H1 (cell line): Measurements from ENCODE around the gene CEP70. TPM values are rescaled to one million over a fixed set of nuclear protein-coding genes. Genes with fewer than 3 reads are reported as not detected.

Experiments
- CTCF ChIA-PET: fragments of 300-600 bp; sonication (Branson Sonifier 250); formaldehyde crosslinking; loops from one replicate; lab custom pipeline; 2021; ENCODE audit not compliant: partially characterized antibody; lab: Charles Lee
- POLR2A ChIA-PET: fragments of 300-600 bp; sonication (Branson Sonifier 250); formaldehyde crosslinking; loops from one replicate; lab custom pipeline; 2021; ENCODE audit warnings: inconsistent platforms; ENCODE audit not compliant: partially characterized antibody; lab: Charles Lee
- DNase-seq, 2 experiments: peaks; one replicate each; pipeline versions ENCODE4 v3.0.0 to v3.0.0-alpha.2; 2010 to 2022; ENCODE audit warnings: low spot score in 2 of 2, low read depth in 1 of 2, mixed read lengths in 1 of 2
- FAIRE-seq: peaks from 2 replicates; lab custom pipeline; 2011; peaks lifted over from hg19 to GRCh38; lab: Jason Lieb, UNC
- H2AFZ ChIP-seq: 2 replicates; pipeline ENCODE4 v1.8.1; 2012; ENCODE audit warnings: low read length, inconsistent platforms
- H2AK5ac ChIP-seq: 2 replicates; pipeline ENCODE4 v1.6.1; 2013; ENCODE audit warnings: low read depth, low read length
- H2BK120ac ChIP-seq: replicated peaks from 2 replicates; pipeline ENCODE3; 2013; ENCODE audit warnings: low read depth, low read length, inconsistent platforms
- H2BK12ac ChIP-seq: 2 replicates; pipeline ENCODE4 v1.6.1; 2013; ENCODE audit warnings: low read depth, low read length
- H2BK15ac ChIP-seq: 2 replicates; pipeline ENCODE4 v1.6.1; 2013; ENCODE audit warnings: low read length
- H2BK20ac ChIP-seq: 2 replicates; pipeline ENCODE4 v1.6.1; 2013; ENCODE audit warnings: low read length
- H2BK5ac ChIP-seq: 2 replicates; pipeline ENCODE4 v1.6.1; 2013; ENCODE audit warnings: low read depth, low read length
- H3K14ac ChIP-seq: 2 replicates; pipeline ENCODE4 v1.6.1; 2013; ENCODE audit warnings: inconsistent platforms; ENCODE audit not compliant: insufficient read length
- H3K18ac ChIP-seq: 2 replicates; pipeline ENCODE4 v1.6.1; 2013; ENCODE audit warnings: low read length; ENCODE audit errors: extremely low read depth
- H3K23ac ChIP-seq: 2 replicates; pipeline ENCODE4 v1.6.1; 2013; ENCODE audit warnings: inconsistent platforms; ENCODE audit not compliant: insufficient read length
- H3K23me2 ChIP-seq: 2 replicates; pipeline ENCODE4 v1.6.1; 2013; ENCODE audit warnings: low read depth, low read length
- H3K27ac ChIP-seq: 2 replicates; pipeline ENCODE4 v1.6.1; 2011; ENCODE audit warnings: low read depth, low read length, inconsistent platforms
- H3K27me3 ChIP-seq, 4 experiments: replicated peaks in 1 of 4; 1 replicate in 1 of 4; 2 replicates in 3 of 4; pipeline versions ENCODE4 v1.6.1 to v1.8.1; 2011 to 2013; ENCODE audit warnings: low read length in 3 of 4, mild to moderate bottlenecking in 3 of 4, inconsistent platforms in 2 of 4, mixed read lengths in 2 of 4, moderate library complexity in 1 of 4; ENCODE audit not compliant: control insufficient read depth in 3 of 4, insufficient read depth in 3 of 4; ENCODE audit errors: extremely low read depth in 1 of 4
- H3K36me3 ChIP-seq, 4 experiments: 2 replicates each; pipeline versions ENCODE4 v1.6.1 to v1.8.1; 2011 to 2013; ENCODE audit warnings: mild to moderate bottlenecking in 4 of 4, low read length in 3 of 4, moderate library complexity in 2 of 4, control low read depth in 1 of 4, inconsistent platforms in 1 of 4; ENCODE audit not compliant: insufficient read depth in 4 of 4, control insufficient read depth in 2 of 4
- H3K4ac ChIP-seq: replicated peaks from 2 replicates; pipeline ENCODE3; 2013; ENCODE audit warnings: low read length, low read depth, mixed read lengths, inconsistent platforms; ENCODE audit not compliant: insufficient read length
- H3K4me1 ChIP-seq, 4 experiments: replicated peaks in 1 of 4; 1 replicate in 1 of 4; 2 replicates in 3 of 4; pipeline versions ENCODE4 v1.6.1 to v1.8.1; 2011 to 2013; ENCODE audit warnings: low read length in 3 of 4, inconsistent platforms in 2 of 4, mixed read lengths in 1 of 4; ENCODE audit not compliant: insufficient read depth in 4 of 4, control insufficient read depth in 3 of 4
- H3K4me2 ChIP-seq, 2 experiments: 2 replicates each; pipeline versions ENCODE4 v1.6.1 to v1.8.1; 2011 to 2013; ENCODE audit warnings: low read depth in 2 of 2, low read length in 2 of 2, control low read depth in 1 of 2, inconsistent platforms in 1 of 2, mild to moderate bottlenecking in 1 of 2; ENCODE audit not compliant: insufficient read depth in 1 of 2
- H3K4me3 ChIP-seq, 4 experiments: fragments of 200-600, 300-600 bp in 1 of 4; sonication (generic), shearing (Covaris generic), sonication (Bioruptor Twin) in 1 of 4; 2 replicates each; pipeline versions ENCODE4 v1.5.1 to v1.8.1; 2011 to 2016; ENCODE audit warnings: low read length in 4 of 4, low read depth in 3 of 4, control low read depth in 2 of 4, inconsistent platforms in 2 of 4, mild to moderate bottlenecking in 2 of 4, mixed read lengths in 1 of 4, moderate library complexity in 1 of 4; ENCODE audit not compliant: insufficient read depth in 2 of 4; ENCODE audit errors: extremely low read depth in 1 of 4
- H3K56ac ChIP-seq: replicated peaks from 2 replicates; pipeline ENCODE3; 2013; ENCODE audit warnings: low read depth, mild to moderate bottlenecking, mixed read lengths, low read length, inconsistent platforms; ENCODE audit not compliant: insufficient read length
- H3K79me1 ChIP-seq: 2 replicates; pipeline ENCODE4 v1.6.1; 2013; ENCODE audit warnings: low read depth, low read length, control low read depth
- H3K79me2 ChIP-seq, 2 experiments: 2 replicates each; pipeline versions ENCODE4 v1.6.1 to v1.8.1; 2012 to 2013; ENCODE audit warnings: low read length in 2 of 2, mild to moderate bottlenecking in 2 of 2, inconsistent platforms in 1 of 2; ENCODE audit not compliant: insufficient read depth in 2 of 2, control insufficient read depth in 1 of 2
- H3K9ac ChIP-seq, 4 experiments: replicated peaks in 1 of 4; 1 replicate in 1 of 4; 2 replicates in 3 of 4; pipeline versions ENCODE4 v1.6.1 to v1.8.1; 2011 to 2013; ENCODE audit warnings: low read depth in 3 of 4, low read length in 3 of 4, control low read depth in 2 of 4, mild to moderate bottlenecking in 2 of 4, moderate library complexity in 2 of 4, inconsistent platforms in 1 of 4; ENCODE audit errors: extremely low read depth in 1 of 4
- H3K9me3 ChIP-seq, 2 experiments: 2 replicates each; pipeline versions ENCODE4 v1.6.1 to v1.8.1; 2012 to 2013; ENCODE audit warnings: mild to moderate bottlenecking in 2 of 2, moderate library complexity in 2 of 2, control low read depth in 1 of 2, inconsistent platforms in 1 of 2, low read depth in 1 of 2, low read length in 1 of 2, mixed read lengths in 1 of 2; ENCODE audit not compliant: insufficient read depth in 2 of 2
- H4K20me1 ChIP-seq, 2 experiments: replicated peaks in 1 of 2; 2 replicates each; pipeline versions ENCODE3 to v1.8.1; 2011 to 2013; ENCODE audit warnings: inconsistent platforms in 2 of 2, low read length in 2 of 2, mild to moderate bottlenecking in 1 of 2; ENCODE audit not compliant: insufficient read depth in 2 of 2, control insufficient read depth in 1 of 2
- H4K5ac ChIP-seq: 2 replicates; pipeline ENCODE4 v1.6.1; 2013; ENCODE audit warnings: low read length, low read depth, mixed read lengths, inconsistent platforms; ENCODE audit not compliant: insufficient read length
- H4K8ac ChIP-seq: 2 replicates; pipeline ENCODE4 v1.8.0; 2013; ENCODE audit warnings: mild to moderate bottlenecking, moderate library complexity, low read length, inconsistent platforms; ENCODE audit not compliant: insufficient read depth; ENCODE audit errors: extremely low read depth
- H4K91ac ChIP-seq: replicated peaks from 2 replicates; pipeline ENCODE3; 2013; ENCODE audit warnings: low read length, mixed read lengths, inconsistent platforms; ENCODE audit not compliant: insufficient read length
- CBX8 ChIP-seq: fragments of 300-800, 300-1000 bp; sonication (generic); IDR thresholded peaks from 2 replicates; pipeline ENCODE4 v1.7.1; 2016; ENCODE audit warnings: low read depth, low read length, borderline replicate concordance
- CHD1 ChIP-seq: IDR thresholded peaks from 2 replicates; pipeline ENCODE4 v1.6.1; 2012; ENCODE audit warnings: low read depth, low read length, improper control_type of control experiment
- CHD2 ChIP-seq: IDR thresholded peaks from 2 replicates; pipeline ENCODE4 v1.6.1; 2012; ENCODE audit warnings: low read length, improper control_type of control experiment
- CREB1 ChIP-seq: IDR thresholded peaks from 2 replicates; pipeline ENCODE4 v1.6.1; 2012; ENCODE audit warnings: inconsistent platforms
- HDAC6 ChIP-seq: IDR thresholded peaks from one replicate; pipeline ENCODE4 v1.7.1; 2012; ENCODE audit warnings: low read depth, mild to moderate bottlenecking, inconsistent platforms, low read length, moderate library complexity
- JUND ChIP-seq: IDR thresholded peaks from 2 replicates; pipeline ENCODE4 v1.6.1; 2011; ENCODE audit warnings: mild to moderate bottlenecking, improper control_type of control experiment, low read length
- MAX ChIP-seq: IDR thresholded peaks from 2 replicates; pipeline ENCODE4 v1.6.1; 2012; ENCODE audit warnings: inconsistent platforms
- NANOG ChIP-seq: IDR thresholded peaks from 2 replicates; pipeline ENCODE4 v1.6.1; 2011; ENCODE audit warnings: low read length, low read depth, mild to moderate bottlenecking, inconsistent platforms; ENCODE audit not compliant: insufficient read depth, poor library complexity, severe bottlenecking
- NRF1 ChIP-seq: IDR thresholded peaks from 2 replicates; pipeline ENCODE4 v1.6.1; 2011; ENCODE audit warnings: mild to moderate bottlenecking, low read depth, low read length, improper control_type of control experiment
- RNF2 ChIP-seq: fragments of 200-900, 300-1000 bp; sonication (generic); IDR thresholded peaks from 2 replicates; pipeline ENCODE4 v1.7.1; 2016; ENCODE audit warnings: borderline replicate concordance, low read depth, mild to moderate bottlenecking, antibody characterized with exemption, low read length; ENCODE audit not compliant: poor library complexity, severe bottlenecking; ENCODE audit errors: missing control alignments
- SRF ChIP-seq: IDR thresholded peaks from 2 replicates; pipeline ENCODE4 v1.6.1; 2011; ENCODE audit warnings: mild to moderate bottlenecking, low read depth, low read length, moderate library complexity
- SUZ12 ChIP-seq: fragments of 200-600 bp; sonication (generic); IDR thresholded peaks from 2 replicates; pipeline ENCODE4 v1.6.1; 2012; ENCODE audit warnings: mild to moderate bottlenecking, inconsistent platforms, low read length, moderate library complexity, mixed read lengths
- TAF7 ChIP-seq: optimal IDR thresholded peaks from 2 replicates; pipeline ENCODE3; 2011; ENCODE audit warnings: low read depth, mild to moderate bottlenecking, inconsistent platforms, low read length, moderate library complexity, borderline replicate concordance
- WGBS, 2 experiments: shearing (Covaris generic) in 1 of 2; methylation state at CpG; one replicate each; pipeline versions ENCODE4 v1.1.6 to v1.1.7; 2013 to 2015; ENCODE audit warnings: low lambda C conversion rate in 2 of 2, mixed read lengths in 2 of 2, inconsistent platforms in 1 of 2, low coverage in 1 of 2, missing lambda C conversion rate in 1 of 2; ENCODE audit not compliant: insufficient replicate concordance in 2 of 2, insufficient coverage in 1 of 2, insufficient read length in 1 of 2; ENCODE audit errors: extremely low coverage in 1 of 2, missing lambda C conversion rate in 1 of 2; 5-methylcytosine and 5-hydroxymethylcytosine counted together
- polyA plus RNA-seq, 7 experiments: library from polyadenylated mRNA; depleted of rRNA in 3 of 7; stranded (reverse) in 5 of 7; unstranded in 2 of 7; fragments of >200 nt in 5 of 7; fragments of 200-250 nt in 2 of 7; gene quantifications; 1 replicate in 5 of 7; 2 replicates in 1 of 7; 4 replicates in 1 of 7; pipeline versions ENCODE4 v1.2.1 to v1.2.3, GENCODE V29; 2011 to 2013; ENCODE audit warnings: missing spikeins in 2 of 7, mixed read lengths in 2 of 7
- total RNA-seq: library from RNA; stranded (reverse); fragmentation: NEBNext Ultra II Directional; extraction: Animal tissue kit (Norgen Biotek cat#: 25700); gene quantifications from 2 replicates; pipeline ENCODE4 v1.2.1, GENCODE V29; 2021

Gene CEP70
- total and polyA plus RNA-seq, 2 of the 8 experiments (the other 6 are each of a cell fraction or from before 2014, with no cell fraction given), result 3.9 to 26.2 TPM

GRCh38 chr3:138452436-138452835 lies 141.6 kb downstream of the CEP70 start:
- Histone ChIP-seq H3K27me3 (no peaks in the 10 kb centered on the region), H3K4me1 (peaks cover 0 to 10% (median 5%) of the 10 kb centered on the region in 4 experiments; a peak in 5 of 7 replicates), H2BK5ac (no peak overlapping the region), H2BK120ac (no peak overlapping the region), H3K56ac (no peak overlapping the region), H2BK12ac (no peak overlapping the region), H3K23ac (no peak overlapping the region), H3K9ac (no peak overlapping the region), H2BK20ac (no peak overlapping the region), H3K18ac (no peak overlapping the region), H3K4me3 (no peak overlapping the region), H4K8ac (no peak overlapping the region; the same call in 1 of the 2 replicates), H3K36me3 (no peaks in the 10 kb centered on the region), H3K9me3 (peaks cover 0 to 3% of the 10 kb centered on the region in 2 experiments; a peak in 2 of 4 replicates), H4K5ac (no peak overlapping the region), H3K14ac (no peak overlapping the region), H3K79me2 (no peaks in the 10 kb centered on the region), H3K23me2 (no peaks in the 10 kb centered on the region; the same call in 1 of the 2 replicates), H2AFZ (no peak overlapping the region), H3K4me2 (no peak overlapping the region), H3K27ac (no peak overlapping the region), H2AK5ac (0 out of 2 replicates have a peak overlapping the region, but pooled peaks have one; percentile 24), H4K20me1 (peaks cover 0 to 2% of the 10 kb centered on the region in 2 experiments), H3K4ac (no peak overlapping the region), H2BK15ac (no peak overlapping the region), H4K91ac (no peak overlapping the region), H3K79me1 (no peaks in the 10 kb centered on the region)
- no peak for DNase-seq
- FAIRE-seq, result no peak
- WGBS, 2 experiments, result 93% methylated on average over 6 of the region's 6 CpGs; no CpG with 5 or more reads in 1 of the 2 experiments
- POLR2A ChIA-PET, result interaction anchor here (0.7 to 1.3 kb wide), 2 partner anchors 22 to 150 kb away, joined by 3 to 4 read pairs; no protein-coding TSS in a partner anchor
- CTCF ChIA-PET, result interaction anchor here (1.7 to 2.8 kb wide), 3 partner anchors 14 to 27 kb away, joined by 4 to 10 read pairs (median 7); no protein-coding TSS in a partner anchor
- no peak for TF ChIP-seq RNF2
- TF ChIP-seq NRF1, result no peak
- no peak for TF ChIP-seq HDAC6
- TF ChIP-seq SRF, result no peak
- no peak for TF ChIP-seq CREB1
- TF ChIP-seq CBX8, result no peak
- no peak for TF ChIP-seq JUND
- no peak for TF ChIP-seq NANOG
- TF ChIP-seq SUZ12, result no peak
- TF ChIP-seq MAX, result no peak
- no peak for TF ChIP-seq TAF7
- TF ChIP-seq CHD2, result no peak
- no peak for TF ChIP-seq CHD1
